HEK293 (cell line): ENCODE data around the gene KCNMA1.

Source experiments
- KLF16 ChIP-seq: fragments of 450-650 bp; formaldehyde crosslinking; IDR thresholded peaks from 2 replicates; pipeline ENCODE4 v1.5.1; 2017; ENCODE audit warnings: missing biosample characterization, missing genetic modification characterization
- KLF9 ChIP-seq: fragments of 450-650 bp; formaldehyde crosslinking; IDR thresholded peaks from 2 replicates; pipeline ENCODE4 v1.5.1; 2016; ENCODE audit warnings: missing biosample characterization, missing genetic modification characterization, low read depth
- OVOL3 ChIP-seq: fragments of 450-650 bp; formaldehyde crosslinking; IDR thresholded peaks from 2 replicates; pipeline ENCODE4 v1.5.1; 2016; ENCODE audit warnings: missing biosample characterization, missing genetic modification characterization
- REPIN1 ChIP-seq: fragments of 450-650 bp; formaldehyde crosslinking; IDR thresholded peaks from 2 replicates; pipeline ENCODE4 v1.5.1; 2017; ENCODE audit warnings: missing biosample characterization, missing genetic modification characterization, low read depth
- SALL2 ChIP-seq: fragments of 450-650 bp; formaldehyde crosslinking; IDR thresholded peaks from 2 replicates; pipeline ENCODE4 v1.5.0; 2017; ENCODE audit warnings: missing biosample characterization, mild to moderate bottlenecking, missing genetic modification characterization, borderline replicate concordance
- SETDB1 ChIP-seq: IDR thresholded peaks from one replicate; pipeline ENCODE4 v1.6.1; 2017; ENCODE audit warnings: mild to moderate bottlenecking, low read length, moderate library complexity, mixed read lengths; ENCODE audit not compliant: insufficient read length
- TCF7L2 ChIP-seq: IDR thresholded peaks from 2 replicates; pipeline ENCODE4 v1.6.1; 2011; ENCODE audit warnings: low read depth, mild to moderate bottlenecking, inconsistent platforms, low read length, moderate library complexity, borderline replicate concordance
- WT1 ChIP-seq: fragments of 450-650 bp; formaldehyde crosslinking; IDR thresholded peaks from 2 replicates; pipeline ENCODE4 v1.5.1; 2016; ENCODE audit warnings: missing biosample characterization, missing genetic modification characterization
- ZFP3 ChIP-seq: fragments of 450-650 bp; formaldehyde crosslinking; IDR thresholded peaks from 2 replicates; pipeline ENCODE4 v1.5.1; 2016; ENCODE audit warnings: low read depth, missing biosample characterization, missing genetic modification characterization
- ZFP37 ChIP-seq: fragments of 450-650 bp; formaldehyde crosslinking; IDR thresholded peaks from 2 replicates; pipeline ENCODE4 v1.5.1; 2016; ENCODE audit warnings: missing biosample characterization, missing genetic modification characterization
- ZNF140 ChIP-seq: fragments of 450-650 bp; formaldehyde crosslinking; IDR thresholded peaks from 2 replicates; pipeline ENCODE4 v1.5.1; 2016; ENCODE audit warnings: missing biosample characterization, missing genetic modification characterization
- ZNF2 ChIP-seq: fragments of 450-650 bp; formaldehyde crosslinking; IDR thresholded peaks from 2 replicates; pipeline ENCODE4 v1.5.1; 2016; ENCODE audit warnings: missing biosample characterization, missing genetic modification characterization
- ZNF23 ChIP-seq: fragments of 450-650 bp; formaldehyde crosslinking; IDR thresholded peaks from 2 replicates; pipeline ENCODE4 v1.5.1; 2016; ENCODE audit warnings: missing biosample characterization, missing genetic modification characterization, borderline replicate concordance
- ZNF274 ChIP-seq, 2 experiments: fragments of 200-500 bp in 1 of 2; fragments of 450-650 bp in 1 of 2; sonication (Bioruptor generic) in 1 of 2; formaldehyde crosslinking in 1 of 2; IDR thresholded peaks; 2 replicates each; pipeline versions ENCODE4 v1.5.1 to v1.6.1; 2014 to 2016; ENCODE audit warnings: borderline replicate concordance in 1 of 2, inconsistent platforms in 1 of 2, low read length in 1 of 2, missing biosample characterization in 1 of 2, missing genetic modification characterization in 1 of 2
- ZNF292 ChIP-seq: fragments of 450-650 bp; formaldehyde crosslinking; IDR thresholded peaks from 2 replicates; pipeline ENCODE4 v1.5.1; 2016; ENCODE audit warnings: low read depth, missing biosample characterization, missing genetic modification characterization, borderline replicate concordance
- ZNF302 ChIP-seq: fragments of 450-650 bp; formaldehyde crosslinking; IDR thresholded peaks from 2 replicates; pipeline ENCODE4 v1.5.1; 2016; ENCODE audit warnings: missing biosample characterization, missing genetic modification characterization, low read depth
- ZNF324 ChIP-seq: fragments of 450-650 bp; formaldehyde crosslinking; IDR thresholded peaks from 2 replicates; pipeline ENCODE4 v1.5.1; 2016; ENCODE audit warnings: missing biosample characterization, missing genetic modification characterization
- ZNF394 ChIP-seq: fragments of 450-650 bp; formaldehyde crosslinking; IDR thresholded peaks from 2 replicates; pipeline ENCODE4 v1.5.1; 2016; ENCODE audit warnings: missing biosample characterization, missing genetic modification characterization, mild to moderate bottlenecking, moderate library complexity, borderline replicate concordance
- ZNF610 ChIP-seq: fragments of 450-650 bp; formaldehyde crosslinking; IDR thresholded peaks from 2 replicates; pipeline ENCODE4 v1.5.1; 2016; ENCODE audit warnings: missing biosample characterization, missing genetic modification characterization, borderline replicate concordance
- ZNF664 ChIP-seq: fragments of 450-650 bp; formaldehyde crosslinking; IDR thresholded peaks from 2 replicates; pipeline ENCODE4 v1.5.1; 2016; ENCODE audit warnings: missing biosample characterization, missing genetic modification characterization
- ZNF792 ChIP-seq: fragments of 450-650 bp; formaldehyde crosslinking; IDR thresholded peaks from 2 replicates; pipeline ENCODE4 v1.5.1; 2016; ENCODE audit warnings: missing biosample characterization, missing genetic modification characterization
- ZNF830 ChIP-seq: fragments of 450-650 bp; IDR thresholded peaks from 2 replicates; pipeline ENCODE4 v1.5.0; 2018; ENCODE audit warnings: missing biosample characterization, missing genetic modification characterization, low read depth, mild to moderate bottlenecking, moderate library complexity
- ZNF843 ChIP-seq: fragments of 450-650 bp; formaldehyde crosslinking; IDR thresholded peaks from 2 replicates; pipeline ENCODE4 v1.5.1; 2016; ENCODE audit warnings: missing biosample characterization, missing genetic modification characterization
- ZSCAN30 ChIP-seq: fragments of 450-650 bp; IDR thresholded peaks from 2 replicates; pipeline ENCODE4 v1.5.1; 2018; ENCODE audit warnings: missing biosample characterization, mild to moderate bottlenecking, missing genetic modification characterization, moderate library complexity
- ZXDB ChIP-seq: fragments of 450-650 bp; formaldehyde crosslinking; IDR thresholded peaks from 2 replicates; pipeline ENCODE4 v1.5.1; 2016; ENCODE audit warnings: missing biosample characterization, missing genetic modification characterization
- TF ChIP-seq, protein P1 (sequence below): fragments of 450-650 bp; formaldehyde crosslinking; IDR thresholded peaks from 2 replicates; pipeline ENCODE4 v1.5.1; 2017; ENCODE audit warnings: missing biosample characterization, missing genetic modification characterization
- TF ChIP-seq, protein P2 (sequence below): fragments of 450-650 bp; formaldehyde crosslinking; IDR thresholded peaks from 2 replicates; pipeline ENCODE4 v1.5.1; 2016; ENCODE audit warnings: missing biosample characterization, missing genetic modification characterization
- TF ChIP-seq, protein P3 (sequence below): fragments of 450-650 bp; formaldehyde crosslinking; IDR thresholded peaks from 2 replicates; pipeline ENCODE4 v1.5.1; 2016; ENCODE audit warnings: missing biosample characterization, missing genetic modification characterization
- TF ChIP-seq, protein P4 (sequence below): fragments of 450-650 bp; formaldehyde crosslinking; IDR thresholded peaks from 2 replicates; pipeline ENCODE4 v1.5.1; 2016; ENCODE audit warnings: missing biosample characterization, missing genetic modification characterization
- TF ChIP-seq, protein P5 (sequence below): fragments of 450-650 bp; formaldehyde crosslinking; IDR thresholded peaks from 2 replicates; pipeline ENCODE4 v1.5.1; 2017; ENCODE audit warnings: missing biosample characterization, missing genetic modification characterization

Gene KCNMA1

DNA sequence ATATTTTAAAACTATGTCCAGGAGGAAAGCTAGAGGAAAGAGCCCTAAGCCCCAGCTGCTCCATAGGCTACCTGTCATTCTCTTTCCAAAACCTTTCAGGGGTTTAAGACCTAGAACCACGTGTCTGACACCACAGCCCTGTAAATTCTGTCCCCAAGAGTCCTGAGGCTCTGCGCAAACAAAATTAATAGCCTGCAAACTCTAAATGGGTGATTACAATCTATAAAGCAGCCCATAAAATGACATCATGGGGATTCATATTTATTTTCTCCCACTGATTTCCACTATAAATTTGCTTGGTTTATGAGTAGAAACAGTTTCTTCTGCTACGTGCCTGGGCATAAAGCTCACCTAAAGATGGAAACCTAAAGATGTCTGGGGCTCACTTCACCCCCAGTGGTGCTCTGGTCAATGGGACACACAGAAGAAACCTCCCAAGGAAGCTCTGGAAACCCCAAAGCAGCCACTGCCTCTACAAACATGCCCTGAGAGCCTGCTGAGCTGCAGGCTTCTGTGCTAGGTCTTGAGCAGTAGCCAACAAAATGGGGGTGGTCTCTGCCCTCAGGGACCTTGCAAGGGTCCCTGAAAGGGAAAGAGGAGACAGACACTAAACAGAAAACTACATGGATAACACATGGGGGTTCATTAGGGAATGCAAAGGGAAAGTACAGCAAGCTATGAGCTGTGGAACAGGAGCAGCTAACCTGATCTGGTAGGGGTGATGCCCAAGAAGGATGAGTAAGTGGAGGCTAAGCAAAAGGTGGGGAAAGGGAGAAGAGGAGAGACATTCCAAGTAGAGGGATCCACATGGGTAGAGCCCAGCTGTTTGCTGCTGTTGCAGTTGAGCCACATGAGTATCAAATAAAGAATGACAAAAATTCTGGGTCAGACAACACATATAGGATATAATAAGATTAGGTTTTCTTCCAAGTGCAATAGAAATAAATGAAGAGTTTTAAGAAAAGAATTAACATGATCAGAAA, 331.7 kb downstream of the KCNMA1 start (continued):
- TF ChIP-seq SALL2 (tag by site-specific recombination) (no peak), ZNF792 (tag by site-specific recombination) (no peak; the same call in 1 of the 2 replicates), ZNF274 (IDR thresholded peaks at IDR 0.05; ENCODE audit: low read length) (no peak), ZNF274 (tag by site-specific recombination; IDR thresholded peaks at IDR 0.05; ENCODE audit: borderline replicate concordance) (no peak), SETDB1 (no peak), ZFP37 (tag by site-specific recombination) (no peak), ZNF830 (no peak), ZFP3 (no peak), KLF16 (tag by site-specific recombination) (0 out of 2 replicates have a peak, but pooled peaks have one; percentile 41), ZNF324 (tag by site-specific recombination) (no peak), REPIN1 (tag by site-specific recombination) (no peak), OVOL3 (tag by site-specific recombination) (peak; percentile 94), ZNF664 (tag by site-specific recombination) (peak; percentile 57; the same call in 1 of the 2 replicates), ZNF394 (no peak), ZNF23 (tag by site-specific recombination) (no peak), WT1 (peak; percentile 67; the same call in 1 of the 2 replicates), ZNF292 (no peak), ZNF2 (0 out of 2 replicates have a peak, but pooled peaks have one; percentile 46), ZNF610 (tag by site-specific recombination) (peak; percentile 66; the same call in 1 of the 2 replicates), KLF9 (tag by site-specific recombination) (no peak), ZNF140 (tag by site-specific recombination) (no peak), TCF7L2 (no peak), ZSCAN30 (tag by site-specific recombination) (peak; percentile 91; the same call in 1 of the 2 replicates), ZXDB (tag by site-specific recombination) (peak; percentile 93), ZNF302 (no peak), ZNF843 (tag by site-specific recombination) (peak; percentile 99)
- TF ChIP-seq, protein P1, sequence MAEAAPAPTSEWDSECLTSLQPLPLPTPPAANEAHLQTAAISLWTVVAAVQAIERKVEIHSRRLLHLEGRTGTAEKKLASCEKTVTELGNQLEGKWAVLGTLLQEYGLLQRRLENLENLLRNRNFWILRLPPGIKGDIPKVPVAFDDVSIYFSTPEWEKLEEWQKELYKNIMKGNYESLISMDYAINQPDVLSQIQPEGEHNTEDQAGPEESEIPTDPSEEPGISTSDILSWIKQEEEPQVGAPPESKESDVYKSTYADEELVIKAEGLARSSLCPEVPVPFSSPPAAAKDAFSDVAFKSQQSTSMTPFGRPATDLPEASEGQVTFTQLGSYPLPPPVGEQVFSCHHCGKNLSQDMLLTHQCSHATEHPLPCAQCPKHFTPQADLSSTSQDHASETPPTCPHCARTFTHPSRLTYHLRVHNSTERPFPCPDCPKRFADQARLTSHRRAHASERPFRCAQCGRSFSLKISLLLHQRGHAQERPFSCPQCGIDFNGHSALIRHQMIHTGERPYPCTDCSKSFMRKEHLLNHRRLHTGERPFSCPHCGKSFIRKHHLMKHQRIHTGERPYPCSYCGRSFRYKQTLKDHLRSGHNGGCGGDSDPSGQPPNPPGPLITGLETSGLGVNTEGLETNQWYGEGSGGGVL (tag by site-specific recombination), result peak; percentile 58
- TF ChIP-seq, protein P2, sequence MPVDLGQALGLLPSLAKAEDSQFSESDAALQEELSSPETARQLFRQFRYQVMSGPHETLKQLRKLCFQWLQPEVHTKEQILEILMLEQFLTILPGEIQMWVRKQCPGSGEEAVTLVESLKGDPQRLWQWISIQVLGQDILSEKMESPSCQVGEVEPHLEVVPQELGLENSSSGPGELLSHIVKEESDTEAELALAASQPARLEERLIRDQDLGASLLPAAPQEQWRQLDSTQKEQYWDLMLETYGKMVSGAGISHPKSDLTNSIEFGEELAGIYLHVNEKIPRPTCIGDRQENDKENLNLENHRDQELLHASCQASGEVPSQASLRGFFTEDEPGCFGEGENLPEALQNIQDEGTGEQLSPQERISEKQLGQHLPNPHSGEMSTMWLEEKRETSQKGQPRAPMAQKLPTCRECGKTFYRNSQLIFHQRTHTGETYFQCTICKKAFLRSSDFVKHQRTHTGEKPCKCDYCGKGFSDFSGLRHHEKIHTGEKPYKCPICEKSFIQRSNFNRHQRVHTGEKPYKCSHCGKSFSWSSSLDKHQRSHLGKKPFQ, result peak; percentile 88
- TF ChIP-seq, protein P3, sequence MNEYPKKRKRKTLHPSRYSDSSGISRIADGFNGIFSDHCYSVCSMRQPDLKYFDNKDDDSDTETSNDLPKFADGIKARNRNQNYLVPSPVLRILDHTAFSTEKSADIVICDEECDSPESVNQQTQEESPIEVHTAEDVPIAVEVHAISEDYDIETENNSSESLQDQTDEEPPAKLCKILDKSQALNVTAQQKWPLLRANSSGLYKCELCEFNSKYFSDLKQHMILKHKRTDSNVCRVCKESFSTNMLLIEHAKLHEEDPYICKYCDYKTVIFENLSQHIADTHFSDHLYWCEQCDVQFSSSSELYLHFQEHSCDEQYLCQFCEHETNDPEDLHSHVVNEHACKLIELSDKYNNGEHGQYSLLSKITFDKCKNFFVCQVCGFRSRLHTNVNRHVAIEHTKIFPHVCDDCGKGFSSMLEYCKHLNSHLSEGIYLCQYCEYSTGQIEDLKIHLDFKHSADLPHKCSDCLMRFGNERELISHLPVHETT, result peak; percentile 71; the same call in 1 of the 2 replicates
- TF ChIP-seq, protein P4, sequence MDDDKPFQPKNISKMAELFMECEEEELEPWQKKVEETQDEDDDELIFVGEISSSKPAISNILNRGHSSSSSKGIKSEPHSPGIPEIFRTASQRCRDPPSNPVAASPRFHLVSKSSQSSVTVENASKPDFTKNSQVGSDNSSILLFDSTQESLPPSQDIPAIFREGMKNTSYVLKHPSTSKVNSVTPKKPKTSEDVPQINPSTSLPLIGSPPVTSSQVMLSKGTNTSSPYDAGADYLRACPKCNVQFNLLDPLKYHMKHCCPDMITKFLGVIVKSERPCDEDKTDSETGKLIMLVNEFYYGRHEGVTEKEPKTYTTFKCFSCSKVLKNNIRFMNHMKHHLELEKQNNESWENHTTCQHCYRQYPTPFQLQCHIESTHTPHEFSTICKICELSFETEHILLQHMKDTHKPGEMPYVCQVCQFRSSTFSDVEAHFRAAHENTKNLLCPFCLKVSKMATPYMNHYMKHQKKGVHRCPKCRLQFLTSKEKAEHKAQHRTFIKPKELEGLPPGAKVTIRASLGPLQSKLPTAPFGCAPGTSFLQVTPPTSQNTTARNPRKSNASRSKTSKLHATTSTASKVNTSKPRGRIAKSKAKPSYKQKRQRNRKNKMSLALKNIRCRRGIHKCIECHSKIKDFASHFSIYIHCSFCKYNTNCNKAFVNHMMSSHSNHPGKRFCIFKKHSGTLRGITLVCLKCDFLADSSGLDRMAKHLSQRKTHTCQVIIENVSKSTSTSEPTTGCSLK, result no peak
- TF ChIP-seq, protein P5, sequence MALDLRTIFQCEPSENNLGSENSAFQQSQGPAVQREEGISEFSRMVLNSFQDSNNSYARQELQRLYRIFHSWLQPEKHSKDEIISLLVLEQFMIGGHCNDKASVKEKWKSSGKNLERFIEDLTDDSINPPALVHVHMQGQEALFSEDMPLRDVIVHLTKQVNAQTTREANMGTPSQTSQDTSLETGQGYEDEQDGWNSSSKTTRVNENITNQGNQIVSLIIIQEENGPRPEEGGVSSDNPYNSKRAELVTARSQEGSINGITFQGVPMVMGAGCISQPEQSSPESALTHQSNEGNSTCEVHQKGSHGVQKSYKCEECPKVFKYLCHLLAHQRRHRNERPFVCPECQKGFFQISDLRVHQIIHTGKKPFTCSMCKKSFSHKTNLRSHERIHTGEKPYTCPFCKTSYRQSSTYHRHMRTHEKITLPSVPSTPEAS (tag by site-specific recombination), result peak; percentile 33; the same call in 1 of the 2 replicates
